Thyroid gland (tissue), 4 donors: Measurements from ENCODE around the gene FBXL13. TPM values are rescaled to one million over a fixed set of nuclear protein-coding genes. Genes with fewer than 3 reads are reported as not detected.

Experiments used
- DNase-seq, 2 donors: peaks; one replicate each; pipeline ENCODE4 v3.0.0-alpha.2; 2019
- H3K27ac ChIP-seq, 3 donors: fragments of 200-600 bp; sonication (generic); 1 replicate in 2 of 3; 2 replicates in 1 of 3; pipeline ENCODE4 v1.5.1; 2016 to 2019; ENCODE audit warnings: mild to moderate bottlenecking in 1 of 3, moderate library complexity in 1 of 3
- H3K27me3 ChIP-seq: fragments of 200-600 bp; sonication (generic); one replicate; pipeline ENCODE4 v1.5.1; 2019
- H3K36me3 ChIP-seq, 2 donors: fragments of 200-600 bp; sonication (generic); one replicate each; pipeline ENCODE4 v1.5.1; 2016 to 2019
- H3K4me1 ChIP-seq, 2 donors: fragments of 200-600 bp; sonication (generic); one replicate each; pipeline ENCODE4 v1.5.1; 2017 to 2019
- H3K4me3 ChIP-seq, 3 donors: fragments of 200-600 bp; sonication (generic); replicated peaks in 1 of 3; 1 replicate in 2 of 3; 2 replicates in 1 of 3; pipeline ENCODE4 v1.5.1; 2016; ENCODE audit warnings: mild to moderate bottlenecking in 1 of 3
- H3K9me3 ChIP-seq: fragments of 200-600 bp; sonication (generic); one replicate; pipeline ENCODE4 v1.5.1; 2017
- POLR2A ChIP-seq, 2 donors: fragments of 450-650 bp; IDR thresholded peaks; one replicate each; pipeline ENCODE4 v1.6.1; 2017; ENCODE audit warnings: antibody characterized with exemption in 2 of 2, mild to moderate bottlenecking in 2 of 2, moderate library complexity in 1 of 2
- WGBS, 2 donors: methylation state at CpG; one replicate each; pipeline ENCODE4 v1.1.5; 2017; 5-methylcytosine and 5-hydroxymethylcytosine counted together
- intact Hi-C: fragments of 100-400 bp; cut with DNase I; formaldehyde crosslinking; loops from one replicate; pipeline ENCODE4 v1.15.1; 2023
- total RNA-seq, 4 donors: library from RNA; depleted of rRNA; stranded (reverse); fragments of >200 nt; gene quantifications; one replicate each; pipeline ENCODE4 v1.2.3, GENCODE V29; 2016
- TF ChIP-seq, protein P1 (sequence below), 6 experiments: fragments of 200-600 bp in 3 of 6; fragments of 450-650 bp in 3 of 6; sonication (generic) in 3 of 6; IDR thresholded peaks; one replicate each; pipeline ENCODE4 v1.5.1; 2016 to 2019; ENCODE audit warnings: antibody characterized with exemption in 6 of 6, mild to moderate bottlenecking in 2 of 6, inconsistent platforms in 1 of 6, moderate library complexity in 1 of 6

FBXL13 gene
- total RNA-seq, 4 donors from 2014 or later = 4.2 to 9.6 (median 5.0) TPM

DNA sequence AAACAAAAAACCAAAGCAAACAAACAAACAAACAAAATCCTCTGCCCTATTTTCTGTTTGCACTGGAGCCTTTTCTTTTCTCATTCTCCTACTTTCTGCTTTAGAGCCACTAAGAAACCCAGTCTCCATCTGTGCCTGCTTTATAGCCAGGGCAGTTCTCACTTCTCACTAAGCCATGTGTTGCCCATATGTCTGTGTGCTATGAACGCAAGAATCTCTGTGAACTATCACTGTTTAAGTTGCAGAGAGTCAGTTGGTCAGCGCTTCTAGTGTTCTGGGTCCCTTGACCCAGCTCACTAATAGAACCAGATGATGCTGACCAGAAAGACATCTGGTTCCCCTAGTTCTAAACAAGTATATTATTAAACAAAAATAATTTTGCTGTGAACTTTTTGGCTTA is 244.4 kb downstream of the FBXL13 start:
- 94 to 95% methylated on average over 2 of the region's 2 CpGs for WGBS, 2 donors

DNA sequence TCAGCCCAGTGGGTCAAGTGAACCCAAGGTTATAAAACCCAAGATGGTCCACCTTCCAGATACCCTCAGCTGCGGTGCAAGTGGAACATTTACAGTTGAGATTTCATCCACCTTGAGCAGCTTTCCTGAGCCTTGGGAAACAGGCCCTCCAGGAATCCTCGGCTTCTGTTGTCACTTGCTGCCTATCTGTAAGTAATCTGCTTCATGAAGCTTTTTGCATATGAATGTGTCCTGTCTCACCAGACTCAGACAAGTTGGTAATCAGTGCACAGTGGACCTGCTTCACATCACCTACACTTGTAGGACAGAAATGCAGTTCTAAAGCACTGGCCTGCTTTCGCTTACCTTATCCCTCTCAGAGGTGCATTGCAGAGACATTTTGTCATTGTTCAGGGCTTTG is 245.5 kb downstream of the FBXL13 start:
- H3K36me3 ChIP-seq = peaks cover 0 to 4% of the 10 kb centered on the region in 2 donors
- intact Hi-C loops = no loop called here
- TF ChIP-seq, protein P1, sequence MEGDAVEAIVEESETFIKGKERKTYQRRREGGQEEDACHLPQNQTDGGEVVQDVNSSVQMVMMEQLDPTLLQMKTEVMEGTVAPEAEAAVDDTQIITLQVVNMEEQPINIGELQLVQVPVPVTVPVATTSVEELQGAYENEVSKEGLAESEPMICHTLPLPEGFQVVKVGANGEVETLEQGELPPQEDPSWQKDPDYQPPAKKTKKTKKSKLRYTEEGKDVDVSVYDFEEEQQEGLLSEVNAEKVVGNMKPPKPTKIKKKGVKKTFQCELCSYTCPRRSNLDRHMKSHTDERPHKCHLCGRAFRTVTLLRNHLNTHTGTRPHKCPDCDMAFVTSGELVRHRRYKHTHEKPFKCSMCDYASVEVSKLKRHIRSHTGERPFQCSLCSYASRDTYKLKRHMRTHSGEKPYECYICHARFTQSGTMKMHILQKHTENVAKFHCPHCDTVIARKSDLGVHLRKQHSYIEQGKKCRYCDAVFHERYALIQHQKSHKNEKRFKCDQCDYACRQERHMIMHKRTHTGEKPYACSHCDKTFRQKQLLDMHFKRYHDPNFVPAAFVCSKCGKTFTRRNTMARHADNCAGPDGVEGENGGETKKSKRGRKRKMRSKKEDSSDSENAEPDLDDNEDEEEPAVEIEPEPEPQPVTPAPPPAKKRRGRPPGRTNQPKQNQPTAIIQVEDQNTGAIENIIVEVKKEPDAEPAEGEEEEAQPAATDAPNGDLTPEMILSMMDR (IDR thresholded peaks at IDR 0.05) = no peak
- no peak for TF ChIP-seq POLR2A (IDR thresholded peaks at IDR 0.05)

More for the DNA sequence above, 244.4 kb downstream of the FBXL13 start:
- H3K4me3 ChIP-seq = no peak overlapping the region
- no peak for DNase-seq
- TF ChIP-seq POLR2A (IDR thresholded peaks at IDR 0.05) = no peak
- TF ChIP-seq, protein P1 (IDR thresholded peaks at IDR 0.05) = no peak
- no peak overlapping the region for H3K27ac ChIP-seq
- intact Hi-C loops = no loop called here
- H3K27me3 ChIP-seq = no peaks in the 10 kb centered on the region
- H3K9me3 ChIP-seq = no peaks in the 10 kb centered on the region
- H3K36me3 ChIP-seq = peaks cover 0 to 4% of the 10 kb centered on the region in 2 donors
- H3K4me1 ChIP-seq = no peaks in the 10 kb centered on the region

DNA sequence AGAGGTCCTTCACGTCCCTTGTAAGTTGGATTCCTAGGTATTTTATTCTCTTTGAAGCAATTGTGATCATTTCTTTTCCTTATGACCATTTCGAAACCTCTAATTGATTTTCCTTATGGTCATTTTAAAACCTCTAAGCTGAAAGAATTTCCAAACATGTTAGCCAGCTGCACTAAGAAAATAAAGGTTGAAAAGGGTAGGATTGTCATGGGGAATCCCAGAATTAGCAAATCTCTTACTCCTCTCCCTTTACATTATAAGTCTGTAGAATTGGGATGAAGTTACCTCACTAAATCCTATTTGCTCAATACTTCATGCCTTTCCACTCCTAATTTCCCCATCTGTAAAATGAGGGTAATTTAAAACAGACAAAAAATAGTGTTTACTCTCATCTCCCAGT is 246.3 kb downstream of the FBXL13 start:
- intact Hi-C loops = no loop called here
- no peaks in the 10 kb centered on the region for H3K4me1 ChIP-seq
- no peak overlapping the region for H3K27ac ChIP-seq
- H3K27me3 ChIP-seq = no peaks in the 10 kb centered on the region
- 97 to 99% methylated on average over 2 of the region's 2 CpGs for WGBS, 2 donors
- DNase-seq = no peak
- no peaks in the 10 kb centered on the region for H3K9me3 ChIP-seq
- TF ChIP-seq, protein P1 (IDR thresholded peaks at IDR 0.05) = no peak
- no peak for TF ChIP-seq POLR2A (IDR thresholded peaks at IDR 0.05)
- peaks cover 0 to 4% of the 10 kb centered on the region in 2 donors for H3K36me3 ChIP-seq
- no peak overlapping the region for H3K4me3 ChIP-seq

More for the DNA sequence above, 245.5 kb downstream of the FBXL13 start:
- WGBS, 2 donors = 88 to 95% methylated on average over 3 of the region's 3 CpGs
- DNase-seq = no peak
- Histone ChIP-seq H3K4me3 (no peak overlapping the region), H3K4me1 (no peaks in the 10 kb centered on the region), H3K27me3 (no peaks in the 10 kb centered on the region), H3K9me3 (no peaks in the 10 kb centered on the region), H3K27ac (no peak overlapping the region)

DNA sequence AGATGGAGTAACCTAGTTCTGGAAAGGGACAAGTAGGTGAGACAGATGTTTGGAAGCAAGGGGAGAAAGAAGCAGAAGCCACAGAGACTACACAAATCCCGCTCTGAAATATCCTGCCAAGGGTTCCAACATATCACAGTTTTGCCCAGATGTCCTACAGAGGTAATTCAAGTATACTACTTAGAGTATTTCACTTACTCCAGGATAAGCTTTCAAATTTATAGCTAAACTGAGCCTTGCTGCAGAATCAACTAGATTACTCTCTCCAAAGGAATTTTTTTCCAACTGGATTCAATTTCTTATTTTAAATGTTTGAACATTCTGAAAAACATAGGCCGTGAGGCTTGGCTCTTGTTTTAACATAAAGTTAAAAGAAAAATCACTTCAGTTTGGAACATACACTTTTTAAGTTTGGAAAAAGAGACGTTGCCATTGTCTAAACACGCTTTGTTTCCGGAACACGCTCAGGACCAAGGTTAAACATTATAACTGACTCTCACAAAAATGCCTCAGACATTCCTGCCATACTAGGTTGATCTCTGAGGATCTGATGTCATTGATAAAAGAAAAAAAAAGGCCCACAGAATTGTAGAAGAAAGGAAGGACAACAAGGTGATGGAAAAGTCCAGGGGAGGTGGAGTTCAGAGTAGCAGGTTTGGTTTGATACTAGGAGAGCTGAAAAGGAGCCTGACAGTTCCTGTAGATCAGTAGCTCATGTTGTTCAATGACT is 251.0 kb downstream of the FBXL13 start:
- Histone ChIP-seq H3K9me3 (no peaks in the 10 kb centered on the region), H3K4me3 (no peak overlapping the region), H3K4me1 (no peaks in the 10 kb centered on the region), H3K27ac (no peak overlapping the region), H3K36me3 (no peaks in the 10 kb centered on the region), H3K27me3 (no peaks in the 10 kb centered on the region)
- DNase-seq = no peak
- no peak for TF ChIP-seq POLR2A (IDR thresholded peaks at IDR 0.05)
- TF ChIP-seq, protein P1 (IDR thresholded peaks at IDR 0.05) = no peak
- intact Hi-C loops = no loop called here
- 89 to 92% methylated on average over 6 of the region's 6 CpGs for WGBS, 2 donors

DNA sequence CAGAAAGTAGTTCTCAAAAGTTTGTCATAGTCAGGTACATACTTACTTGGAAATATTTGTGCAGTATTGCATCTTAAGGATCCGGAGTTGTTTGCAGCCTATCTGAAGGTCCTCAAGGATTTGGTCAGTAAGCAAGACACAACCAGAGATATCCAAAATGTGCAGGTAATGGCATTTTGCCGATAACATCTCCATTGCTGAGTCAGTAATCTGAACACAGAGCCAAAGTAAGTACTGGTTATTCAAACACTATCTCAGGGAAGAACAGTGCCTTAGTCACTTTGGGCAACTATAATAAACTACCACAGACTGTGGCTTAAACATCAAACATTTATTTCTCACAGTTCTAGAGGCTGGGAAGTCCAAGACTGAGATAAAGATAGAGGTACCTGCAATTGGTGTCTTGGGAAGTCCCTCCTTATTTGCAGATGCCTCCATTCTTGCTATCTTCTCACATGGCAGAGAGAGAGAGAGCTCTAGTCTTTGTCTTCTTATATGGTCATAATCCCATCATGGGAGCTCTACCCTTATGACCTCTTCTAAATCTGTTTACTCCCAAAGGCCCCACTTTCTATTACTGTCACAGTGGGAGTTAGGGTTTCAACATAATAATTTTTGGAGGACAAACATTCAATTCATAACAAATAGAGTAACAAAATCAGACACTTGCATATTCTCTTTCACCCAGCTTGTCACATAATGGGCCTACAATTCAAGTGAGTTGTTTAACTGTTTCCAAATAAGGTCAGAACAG is 252.4 kb downstream of the FBXL13 start:
- Histone ChIP-seq H3K36me3 (no peaks in the 10 kb centered on the region), H3K9me3 (no peaks in the 10 kb centered on the region), H3K27me3 (no peaks in the 10 kb centered on the region), H3K4me3 (no peak overlapping the region), H3K27ac (no peak overlapping the region), H3K4me1 (no peaks in the 10 kb centered on the region)
- TF ChIP-seq, protein P1 (IDR thresholded peaks at IDR 0.05) = no peak
- TF ChIP-seq POLR2A (IDR thresholded peaks at IDR 0.05) = no peak
- DNase-seq = no peak
- intact Hi-C loops = no loop called here
- 86 to 99% methylated on average over 2 of the region's 2 CpGs for WGBS, 2 donors
